Left lung (tissue), 10 donors: Measurements from ENCODE around the gene CDC6. TPM values are rescaled to one million over a fixed set of nuclear protein-coding genes. Genes with fewer than 3 reads are reported as not detected.

ENCODE experiments used
- ATAC-seq: fragments of 200-7000 bp; cut with Tn5 transposase; one replicate; pipeline ENCODE4 v1.9.1; 2020; ENCODE audit warnings: moderate library complexity
- DNase-seq, 4 donors: peaks; one replicate each; pipeline ENCODE4 v3.0.0-alpha.2; 2013 to 2020
- H3K27ac ChIP-seq, 2 donors: fragments of 200-600 bp; sonication (generic) in 1 of 2; one replicate each; pipeline versions ENCODE4 v1.5.0 to v1.8.0; 2020 to 2021
- H3K27me3 ChIP-seq, 2 donors: fragments of 200-600 bp; sonication (generic) in 1 of 2; one replicate each; pipeline versions ENCODE4 v1.5.0 to v1.8.0; 2020 to 2021
- H3K36me3 ChIP-seq, 2 donors: fragments of 200-600 bp; sonication (generic) in 1 of 2; one replicate each; pipeline versions ENCODE4 v1.5.0 to v1.8.0; 2020 to 2021
- H3K4me1 ChIP-seq, 2 donors: fragments of 200-600 bp; one replicate each; pipeline ENCODE4 v1.8.0; 2021
- H3K4me3 ChIP-seq, 2 donors: fragments of 200-600 bp; sonication (generic) in 1 of 2; one replicate each; pipeline versions ENCODE4 v1.5.0 to v1.8.0; 2020 to 2021; ENCODE audit warnings: mild to moderate bottlenecking in 1 of 2
- H3K9me3 ChIP-seq, 2 donors: fragments of 200-600 bp; sonication (generic) in 1 of 2; one replicate each; pipeline versions ENCODE4 v1.5.0 to v1.8.0; 2020 to 2021
- intact Hi-C, 2 donors: fragments of 100-400 bp; cut with DNase I; formaldehyde crosslinking; loops; one replicate each; pipeline versions ENCODE4 v1.11.2 to v1.14.2; 2022
- polyA plus RNA-seq, 6 donors: library from polyadenylated mRNA; unstranded; fragments of 120-200 nt; gene quantifications; one replicate each; pipeline ENCODE4 v1.2.1, GENCODE V29; 2013; ENCODE audit not compliant: insufficient read length in 6 of 6
- total RNA-seq, 2 donors: library from RNA; stranded (reverse); fragmentation: NEBNext Ultra II Directional; extraction: Animal tissue kit (Norgen Biotek cat#: 25700); gene quantifications; one replicate each; pipeline ENCODE4 v1.2.1, GENCODE V29; 2021
- TF ChIP-seq, protein P1 (sequence below), 2 donors: fragments of 200-600 bp; sonication (generic) in 1 of 2; IDR thresholded peaks; one replicate each; pipeline versions ENCODE4 v1.5.0 to v1.8.0; 2021; ENCODE audit warnings: antibody characterized with exemption in 2 of 2
- donor health status: DM: no; HTN: yes; CAD: no.
- donor health status: DM: no; HTN: no; CAD: no.

The CDC6 gene
- total and polyA plus RNA-seq, 8 donors: 12.8 to 25.9 (median 20.3) TPM

GRCh38 chr17:40253565-40253964, 34.1 kb upstream of the CDC6 start:
- DNase-seq (no peak), ATAC-seq (no peak)
- TF ChIP-seq, protein P1, sequence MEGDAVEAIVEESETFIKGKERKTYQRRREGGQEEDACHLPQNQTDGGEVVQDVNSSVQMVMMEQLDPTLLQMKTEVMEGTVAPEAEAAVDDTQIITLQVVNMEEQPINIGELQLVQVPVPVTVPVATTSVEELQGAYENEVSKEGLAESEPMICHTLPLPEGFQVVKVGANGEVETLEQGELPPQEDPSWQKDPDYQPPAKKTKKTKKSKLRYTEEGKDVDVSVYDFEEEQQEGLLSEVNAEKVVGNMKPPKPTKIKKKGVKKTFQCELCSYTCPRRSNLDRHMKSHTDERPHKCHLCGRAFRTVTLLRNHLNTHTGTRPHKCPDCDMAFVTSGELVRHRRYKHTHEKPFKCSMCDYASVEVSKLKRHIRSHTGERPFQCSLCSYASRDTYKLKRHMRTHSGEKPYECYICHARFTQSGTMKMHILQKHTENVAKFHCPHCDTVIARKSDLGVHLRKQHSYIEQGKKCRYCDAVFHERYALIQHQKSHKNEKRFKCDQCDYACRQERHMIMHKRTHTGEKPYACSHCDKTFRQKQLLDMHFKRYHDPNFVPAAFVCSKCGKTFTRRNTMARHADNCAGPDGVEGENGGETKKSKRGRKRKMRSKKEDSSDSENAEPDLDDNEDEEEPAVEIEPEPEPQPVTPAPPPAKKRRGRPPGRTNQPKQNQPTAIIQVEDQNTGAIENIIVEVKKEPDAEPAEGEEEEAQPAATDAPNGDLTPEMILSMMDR (IDR thresholded peaks at IDR 0.05): no peak
- intact Hi-C loops: no loop called here
- no peaks in the 10 kb centered on the region for H3K27me3 ChIP-seq
- no peaks in the 10 kb centered on the region for H3K9me3 ChIP-seq
- H3K27ac ChIP-seq: no peak overlapping the region
- peaks cover 8 to 29% of the 10 kb centered on the region in 2 donors for H3K4me1 ChIP-seq
- H3K4me3 ChIP-seq: no peak overlapping the region
- peaks cover 5 to 25% of the 10 kb centered on the region in 2 donors for H3K36me3 ChIP-seq

GRCh38 chr17:40259505-40259904, 28.2 kb upstream of the CDC6 start:
- TF ChIP-seq, protein P1 (IDR thresholded peaks at IDR 0.05): no peak
- Histone ChIP-seq H3K4me3 (no peak overlapping the region), H3K36me3 (peaks cover 5 to 83% of the 10 kb centered on the region in 2 donors), H3K4me1 (no peaks in the 10 kb centered on the region), H3K9me3 (no peaks in the 10 kb centered on the region), H3K27me3 (no peaks in the 10 kb centered on the region), H3K27ac (no peak overlapping the region)
- no peak for DNase-seq
- intact Hi-C loops: no loop called here
- no peak for ATAC-seq

DNA sequence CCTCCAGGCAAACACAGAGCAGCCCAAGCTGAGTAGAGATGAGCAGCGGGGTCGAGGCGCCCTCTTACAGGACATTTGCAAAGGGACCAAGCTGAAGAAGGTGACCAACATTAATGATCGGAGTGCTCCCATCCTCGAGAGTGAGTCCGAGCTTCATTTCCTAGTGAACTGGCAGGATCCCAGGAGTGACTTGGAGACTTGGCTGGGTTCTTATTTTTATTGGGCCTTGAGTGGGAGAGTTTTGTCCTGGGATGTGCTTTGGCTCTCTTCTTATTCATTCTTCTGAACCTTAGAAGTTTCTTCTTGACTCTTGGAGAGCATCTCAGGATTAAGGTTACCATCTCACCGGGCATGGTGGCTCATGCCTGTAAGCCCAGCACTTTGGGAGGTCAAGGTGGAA, 27.2 kb upstream of the CDC6 start:
- no peak for ATAC-seq
- H3K36me3 ChIP-seq: peaks cover 12 to 93% of the 10 kb centered on the region in 2 donors

GRCh38 chr17:40264458-40265185, 23.1 kb upstream of the CDC6 start:
- Histone ChIP-seq H3K4me3 (no peak overlapping the region), H3K4me1 (no peaks in the 10 kb centered on the region), H3K27ac (no peak overlapping the region), H3K27me3 (no peaks in the 10 kb centered on the region), H3K36me3 (peaks cover 7 to 95% of the 10 kb centered on the region in 2 donors), H3K9me3 (no peaks in the 10 kb centered on the region)
- ATAC-seq (no peak), DNase-seq (no peak)
- intact Hi-C loops: no loop called here
- TF ChIP-seq, protein P1 (IDR thresholded peaks at IDR 0.05): no peak

More for the DNA sequence above, 27.2 kb upstream of the CDC6 start:
- H3K4me3 ChIP-seq: no peak overlapping the region
- TF ChIP-seq, protein P1 (IDR thresholded peaks at IDR 0.05): no peak
- no peaks in the 10 kb centered on the region for H3K27me3 ChIP-seq
- no peaks in the 10 kb centered on the region for H3K9me3 ChIP-seq
- DNase-seq: no peak
- intact Hi-C loops: no loop called here
- H3K4me1 ChIP-seq: no peaks in the 10 kb centered on the region
- H3K27ac ChIP-seq: no peak overlapping the region

- Histone ChIP-seq H3K36me3 (peaks cover 7 to 95% of the 10 kb centered on the region in 2 donors), H3K9me3 (no peaks in the 10 kb centered on the region), H3K27ac (no peak overlapping the region), H3K4me3 (no peak overlapping the region), H3K4me1 (no peaks in the 10 kb centered on the region), H3K27me3 (no peaks in the 10 kb centered on the region)
- TF ChIP-seq, protein P1 (IDR thresholded peaks at IDR 0.05): no peak
- intact Hi-C loops: no loop called here
- ATAC-seq (no peak), DNase-seq (no peak)
These were observed 22.3 kb upstream of the CDC6 start for GRCh38 chr17:40265337-40265736.
